ENCODE data around the gene ATP10A.
A peak's percentile ranks its signal among the peaks of the same experiment; 100 is the strongest.

The ATP10A gene

GRCh38 chr15:25717457-25718168, 145.5 kb downstream of the ATP10A start:
- DNase-seq (ENCODE audit: low read depth), result peak; percentile 10

- no peak for DNase-seq (ENCODE audit: low read depth)
Measured at GRCh38 chr15:25717127-25717456, 146.0 kb downstream of the ATP10A start.

GRCh38 chr15:25716414-25717126, 146.6 kb downstream of the ATP10A start:
- DNase-seq (ENCODE audit: low read depth), result no peak

GRCh38 chr15:25715536-25716413, 147.4 kb downstream of the ATP10A start:
- DNase-seq (ENCODE audit: low read depth), result no peak

- no peak for DNase-seq (ENCODE audit: low read depth)
Measured at GRCh38 chr15:25714538-25714840, 148.6 kb downstream of the ATP10A start.

- DNase-seq (ENCODE audit: low read depth), result no peak
Measured at GRCh38 chr15:25713736-25714537, 149.2 kb downstream of the ATP10A start.

- no peak for DNase-seq (ENCODE audit: low read depth)
Measured at GRCh38 chr15:25712961-25713355, 150.2 kb downstream of the ATP10A start.

GRCh38 chr15:25712192-25712960, 150.8 kb downstream of the ATP10A start:
- no peak for DNase-seq (ENCODE audit: low read depth)

- DNase-seq (ENCODE audit: low read depth), result no peak
Measured at GRCh38 chr15:25711691-25712090, 151.4 kb downstream of the ATP10A start.

- no peak for DNase-seq (ENCODE audit: low read depth)
Measured at GRCh38 chr15:25711164-25711563, 152.0 kb downstream of the ATP10A start.

- DNase-seq (ENCODE audit: low read depth), result no peak
Measured at GRCh38 chr15:25710184-25710583, 152.9 kb downstream of the ATP10A start.

GRCh38 chr15:25709437-25710159, 153.5 kb downstream of the ATP10A start:
- DNase-seq (ENCODE audit: low read depth), result no peak

- no peak for DNase-seq (ENCODE audit: low read depth)
Measured at GRCh38 chr15:25708391-25708790, 154.7 kb downstream of the ATP10A start.

GRCh38 chr15:25707656-25708365, 155.3 kb downstream of the ATP10A start:
- DNase-seq (ENCODE audit: low read depth), result no peak

- no peak for DNase-seq (ENCODE audit: low read depth)
Measured at GRCh38 chr15:25706176-25706955, 156.8 kb downstream of the ATP10A start.

- no peak for DNase-seq (ENCODE audit: low read depth)
Measured at GRCh38 chr15:25705433-25706115, 157.6 kb downstream of the ATP10A start.

- DNase-seq (ENCODE audit: low read depth), result no peak
Measured at GRCh38 chr15:25703726-25704125, 159.4 kb downstream of the ATP10A start.

- no peak for DNase-seq (ENCODE audit: low read depth)
Measured at GRCh38 chr15:25701721-25702465, 161.2 kb downstream of the ATP10A start.
